GM18511 (cell line): ENCODE measurements around the gene MAP3K14.
"Not testable (repeated sequence)": the region's sequence is repeated elsewhere in the genome, so short reads cannot be mapped to it uniquely, and the experiment has no call there.

ENCODE experiments used
- ATAC-seq: cut with Tn5 transposase; IDR thresholded peaks from one replicate; pipeline ENCODE4 v1.9.1; 2021; ENCODE audit warnings: mild to moderate bottlenecking, moderate library complexity; ENCODE audit not compliant: unreplicated experiment

MAP3K14 gene

DNA sequence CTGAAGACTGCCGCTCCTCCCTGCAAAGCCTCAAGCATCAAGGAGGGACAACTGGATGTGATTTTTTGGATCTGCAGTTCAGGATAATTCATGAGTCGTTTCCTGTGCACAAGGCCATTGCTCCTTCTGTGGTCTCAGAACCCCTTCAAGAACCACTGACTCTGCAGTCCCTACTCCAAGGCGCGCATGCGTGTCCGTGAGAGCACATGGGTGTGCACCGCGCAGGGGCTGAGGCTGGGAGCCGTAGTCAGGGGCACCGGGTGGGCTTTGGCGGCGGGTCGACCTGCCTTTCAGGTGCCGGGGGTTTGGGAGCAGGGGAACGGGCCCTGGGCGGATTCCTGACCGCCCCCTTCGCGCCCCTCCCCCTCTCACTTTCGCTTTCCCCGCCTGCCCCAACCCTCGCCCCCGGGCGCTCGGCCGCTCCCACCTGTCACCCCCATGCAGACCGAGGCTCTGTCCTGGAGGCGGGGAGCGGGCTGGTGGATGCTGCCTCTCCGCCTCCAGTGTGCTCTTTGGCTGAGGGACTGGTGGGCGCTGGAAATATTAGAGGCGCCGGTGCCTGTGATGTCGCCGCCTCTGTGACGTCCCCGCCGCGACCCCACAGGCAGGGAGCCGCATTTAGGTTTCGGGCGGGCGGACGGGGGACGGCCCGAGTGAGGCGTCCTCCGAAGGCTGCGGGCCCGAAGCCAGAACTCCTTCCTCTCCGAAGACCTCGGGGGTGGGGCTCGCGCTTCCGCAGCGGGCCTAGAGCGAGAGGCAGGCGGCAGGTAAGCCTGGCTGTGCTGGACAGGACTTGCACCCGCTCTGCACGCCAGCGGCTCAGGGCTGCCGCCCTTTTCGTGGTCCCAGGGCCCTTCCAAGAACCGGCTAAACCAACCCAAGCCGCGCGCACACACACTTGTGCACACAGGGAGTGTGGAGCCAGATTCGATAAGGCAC is 55.0 kb downstream of the MAP3K14 start, which contains the start of gene SPATA32:
Gene SPATA32 (minus strand): TSS at position 518 of the 939 bp plus-strand sequence. CDS start 78 bp downstream, at position 440.
- no peak for ATAC-seq

DNA sequence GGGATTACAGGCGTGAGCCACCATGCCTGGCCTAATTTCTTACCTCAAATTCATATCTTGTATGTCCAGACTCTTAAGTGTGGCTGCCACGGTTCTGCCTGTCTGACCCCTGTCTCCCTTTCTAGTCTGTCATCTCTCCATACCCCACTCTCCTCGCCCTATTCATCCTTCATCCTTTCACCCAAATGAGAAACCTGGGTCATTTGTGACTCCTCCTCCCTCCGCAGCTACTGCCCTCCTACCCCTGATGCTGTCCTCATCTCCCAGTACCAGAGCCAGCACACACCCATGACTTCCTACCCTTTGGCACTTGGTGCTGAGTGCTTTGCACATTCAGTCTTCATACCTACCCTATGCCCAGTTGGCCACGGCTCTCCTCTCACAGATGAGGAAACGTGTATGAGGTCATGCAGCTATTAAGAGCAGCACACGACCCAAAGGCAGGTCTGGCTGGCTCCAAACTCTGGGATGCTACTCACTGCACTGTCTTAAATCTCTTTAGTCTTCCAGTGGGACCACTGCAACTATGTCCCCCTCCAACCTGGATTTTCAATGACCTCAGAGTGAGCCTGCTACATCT is 56.5 kb downstream of the MAP3K14 start:
- no peak for ATAC-seq

DNA sequence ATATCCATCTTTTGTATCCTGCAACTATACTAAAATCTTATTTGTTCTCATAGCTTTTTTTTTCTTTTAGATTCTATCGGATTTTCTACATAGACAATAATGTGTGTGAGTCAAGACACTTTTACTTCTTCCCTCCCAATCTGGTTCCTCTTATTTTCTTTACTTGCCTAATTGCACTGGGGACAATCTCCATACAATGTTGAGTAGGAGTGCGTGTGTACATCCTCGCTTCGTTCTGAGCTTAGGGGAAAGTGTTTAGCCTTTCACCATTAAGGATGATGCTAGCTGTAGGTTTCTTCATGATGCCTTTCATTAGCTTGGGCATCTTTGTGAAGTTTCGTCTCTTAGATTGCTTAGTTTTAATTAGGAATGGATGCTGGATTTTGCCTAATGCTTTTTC is 57.8 kb downstream of the MAP3K14 start:
- no peak for ATAC-seq

DNA sequence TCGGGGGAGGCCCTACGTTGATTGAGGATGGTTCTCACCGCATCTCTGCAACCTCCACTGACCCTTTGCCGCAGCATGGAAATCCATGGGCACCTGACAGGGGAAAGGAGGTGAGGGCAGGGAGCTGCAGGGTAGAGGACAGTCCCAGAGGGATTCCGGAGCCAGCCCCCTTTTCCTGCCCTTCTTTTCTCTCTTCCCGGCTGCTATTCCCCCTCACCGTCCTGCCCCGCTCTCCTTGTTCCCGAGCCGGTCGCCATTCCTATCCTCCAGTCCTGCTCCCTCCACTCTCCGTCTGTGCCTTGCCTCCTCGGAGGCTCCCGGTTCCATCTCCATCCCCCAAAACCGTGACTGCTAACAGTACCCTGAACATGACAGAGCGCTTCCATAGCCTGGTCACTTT is 59.7 kb downstream of the MAP3K14 start:
- no peak for ATAC-seq

DNA sequence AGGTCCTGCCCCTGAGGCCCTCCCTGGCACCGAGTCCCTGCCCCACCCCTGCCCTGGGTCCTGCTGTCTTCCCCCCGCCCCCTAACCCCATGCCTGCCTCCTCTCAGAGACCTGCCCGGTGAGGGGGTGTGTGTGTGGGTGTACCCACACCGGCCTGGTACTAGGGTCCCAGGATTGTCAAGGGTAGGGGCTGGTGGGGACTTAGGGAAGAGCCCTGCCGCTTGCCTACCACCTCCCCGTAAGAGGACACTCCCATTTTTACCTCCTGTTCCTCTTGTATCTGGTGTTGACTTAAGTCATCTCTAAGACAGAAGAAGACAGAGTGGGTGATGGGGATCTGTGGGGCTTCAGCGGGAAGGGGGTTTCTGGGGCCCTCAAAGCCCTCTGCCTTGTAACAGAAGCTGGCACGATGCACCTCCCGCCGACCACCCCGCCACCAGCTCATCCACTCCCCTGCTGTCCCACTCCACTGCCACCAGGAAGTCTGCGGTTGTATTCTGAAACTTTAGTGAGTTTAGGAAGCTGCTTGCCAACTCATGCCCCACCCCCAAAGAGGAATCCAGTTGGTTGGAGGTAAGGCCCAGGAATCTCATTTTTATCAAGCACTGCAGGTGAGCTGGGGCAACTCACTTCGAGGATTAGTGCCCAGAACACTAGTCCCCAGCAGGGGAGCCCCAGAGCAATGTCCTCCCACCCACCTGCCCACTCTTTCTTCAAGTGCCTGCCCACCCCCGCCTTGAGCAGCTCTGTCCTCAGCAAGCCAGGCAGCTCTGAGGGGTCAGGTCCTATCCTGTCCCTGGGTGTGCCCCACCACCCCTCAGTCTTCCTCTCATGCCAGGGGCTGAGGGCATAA is 60.5 kb downstream of the MAP3K14 start:
- no peak for ATAC-seq

DNA sequence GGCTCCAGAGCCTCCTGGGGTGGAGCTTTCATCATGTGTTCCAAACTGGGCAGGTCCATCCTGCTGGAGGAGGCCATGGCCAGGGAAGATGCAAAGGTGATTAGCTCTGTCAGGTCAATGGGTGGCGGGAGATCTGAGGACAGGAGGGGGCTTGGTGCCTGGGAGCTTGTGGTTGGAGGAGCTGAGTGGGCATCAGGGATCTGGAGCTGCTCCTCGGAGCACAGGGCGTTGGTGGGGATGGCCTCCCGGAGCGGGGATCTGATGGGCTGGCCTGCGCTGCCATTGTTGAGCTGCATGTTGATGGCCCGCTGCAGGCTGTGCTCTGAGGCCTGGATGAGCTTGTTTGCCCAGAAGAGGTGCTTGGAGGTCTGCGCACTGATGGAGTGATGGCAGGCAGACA is 61.5 kb downstream of the MAP3K14 start:
- no peak for ATAC-seq

DNA sequence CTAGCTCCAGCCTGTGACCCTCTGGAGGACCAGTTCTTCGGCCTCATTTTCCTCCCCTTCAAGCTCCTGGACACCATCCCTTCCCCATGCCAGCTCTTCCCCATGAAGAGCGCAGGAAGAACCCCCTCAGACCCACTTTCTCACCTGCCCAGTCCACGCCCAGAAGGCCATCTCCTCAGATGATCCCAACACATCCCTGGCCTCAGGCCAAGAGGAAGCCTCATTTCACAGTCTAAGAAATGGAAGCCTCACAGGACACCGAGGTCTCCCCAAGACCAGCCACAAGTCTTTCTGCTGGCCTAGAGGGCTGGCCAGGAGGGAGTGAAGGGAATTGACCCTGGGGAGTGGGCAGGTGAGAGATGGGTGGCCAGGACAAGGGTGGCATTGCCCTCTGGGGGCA is 62.9 kb downstream of the MAP3K14 start:
- no peak for ATAC-seq

DNA sequence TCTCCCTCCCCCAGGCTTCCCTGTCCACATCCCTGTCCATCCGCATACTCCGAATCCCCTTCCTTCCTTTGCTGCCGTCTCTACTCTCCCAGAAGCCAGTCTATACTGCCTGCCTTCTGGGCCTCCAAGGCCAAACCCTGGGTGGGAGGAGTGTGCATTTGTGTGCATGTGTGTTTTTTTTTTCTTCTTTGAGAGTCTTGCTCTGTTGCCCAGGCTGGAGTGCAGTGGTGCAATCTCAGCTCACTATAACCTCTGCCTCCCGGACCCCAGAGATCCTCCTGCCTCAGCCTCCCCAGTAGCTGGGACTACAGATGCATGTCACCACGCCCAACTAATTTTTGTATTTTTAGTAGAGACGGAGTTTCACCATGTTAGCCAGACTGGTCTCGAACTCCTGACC is 63.6 kb downstream of the MAP3K14 start:
- not testable (repeated sequence) for ATAC-seq

DNA sequence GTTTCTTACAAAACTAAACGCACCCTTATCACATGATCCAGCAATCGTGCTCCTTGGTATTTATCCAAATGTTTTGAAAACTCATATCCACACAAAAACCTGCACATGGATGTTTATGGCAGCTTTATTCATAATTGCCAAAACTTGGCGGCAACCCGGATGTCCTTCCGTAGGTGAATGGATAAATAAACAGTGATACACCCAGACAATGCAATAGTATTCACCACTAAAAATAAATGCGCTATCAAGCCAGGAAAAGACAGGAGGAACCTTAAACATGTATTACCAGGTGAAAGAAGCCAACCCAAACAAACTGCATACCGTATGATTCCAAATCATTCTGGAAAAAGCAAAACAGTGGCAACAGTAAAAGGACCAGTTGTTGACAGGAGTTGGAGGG is 64.9 kb downstream of the MAP3K14 start:
- ATAC-seq: no peak

DNA sequence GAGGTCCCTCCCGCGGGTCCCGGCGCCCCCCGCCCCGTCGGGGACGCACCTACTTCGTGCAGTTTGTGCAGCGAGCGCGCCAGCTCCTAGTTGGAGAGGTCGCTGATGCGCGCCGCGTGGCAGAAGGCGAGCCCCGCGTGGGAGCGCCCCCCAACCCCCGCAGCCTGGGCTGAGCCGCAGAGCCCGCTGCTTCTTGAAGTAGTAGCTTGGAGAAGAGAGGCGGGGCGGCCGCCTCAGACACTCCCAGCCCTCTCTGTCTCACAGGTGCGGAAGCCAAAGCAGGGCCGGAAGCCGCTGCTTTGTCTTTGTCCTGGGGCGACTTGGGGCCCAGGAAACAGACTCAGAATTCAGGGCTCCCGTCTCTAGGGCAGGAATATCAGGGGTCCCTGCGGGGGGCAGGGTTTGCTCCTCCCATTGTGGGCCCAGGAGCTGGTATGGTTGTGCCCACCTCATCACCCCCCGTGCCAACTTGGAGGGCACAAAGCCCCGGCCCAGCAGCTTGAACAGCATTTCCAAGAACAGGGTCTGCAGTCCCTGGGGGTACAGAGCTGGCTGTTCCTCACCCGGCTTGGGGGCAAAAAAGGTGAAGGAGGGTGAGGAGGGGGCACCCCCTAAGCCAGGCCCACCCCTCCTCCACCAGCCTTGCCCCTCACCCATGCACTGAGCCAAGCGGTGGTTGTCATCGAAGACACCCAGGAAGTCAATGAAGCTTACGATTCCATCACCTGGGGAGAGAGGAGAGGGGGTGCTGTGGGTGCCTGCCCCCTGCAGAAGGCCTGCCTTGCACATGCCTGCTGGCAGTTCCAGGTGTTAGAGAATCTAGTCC is 68.5 kb downstream of the MAP3K14 start:
- ATAC-seq: peak; percentile 73

DNA sequence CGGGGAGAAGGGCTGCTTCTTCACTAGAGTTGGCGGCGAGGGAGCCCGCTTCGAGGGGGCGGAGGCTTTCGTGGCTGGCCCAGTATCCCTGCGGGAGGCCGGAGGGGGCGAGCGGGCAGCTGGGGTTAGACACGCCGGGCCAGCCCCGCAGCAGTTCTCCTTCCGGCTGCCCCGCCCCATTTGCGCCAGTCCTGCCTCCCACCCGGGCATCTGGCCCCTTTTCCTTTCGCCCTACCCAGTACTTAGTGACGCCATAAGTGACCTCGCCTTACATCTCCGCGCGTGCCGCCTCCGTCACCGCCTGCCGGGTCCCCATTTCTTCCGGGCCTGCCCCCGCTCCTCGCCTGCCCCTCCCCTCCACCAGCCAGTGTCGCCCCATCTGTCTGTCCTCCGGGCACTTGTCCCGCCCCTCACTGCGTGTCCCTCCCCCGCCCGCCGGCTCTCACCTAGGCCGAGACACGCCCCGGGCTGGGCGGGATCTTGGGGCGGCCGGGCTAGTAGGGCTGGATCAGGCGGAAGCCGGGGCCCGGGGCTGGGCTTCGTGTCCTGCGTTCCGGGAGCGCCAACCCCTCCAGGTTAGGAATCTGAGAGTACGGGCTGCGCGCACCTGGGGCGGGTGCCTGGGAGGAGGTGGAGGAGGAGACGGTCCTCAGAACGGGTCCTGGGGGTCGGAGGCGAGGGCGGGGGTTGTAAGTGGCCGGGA is 69.2 kb downstream of the MAP3K14 start:
- ATAC-seq: peak; percentile 85

DNA sequence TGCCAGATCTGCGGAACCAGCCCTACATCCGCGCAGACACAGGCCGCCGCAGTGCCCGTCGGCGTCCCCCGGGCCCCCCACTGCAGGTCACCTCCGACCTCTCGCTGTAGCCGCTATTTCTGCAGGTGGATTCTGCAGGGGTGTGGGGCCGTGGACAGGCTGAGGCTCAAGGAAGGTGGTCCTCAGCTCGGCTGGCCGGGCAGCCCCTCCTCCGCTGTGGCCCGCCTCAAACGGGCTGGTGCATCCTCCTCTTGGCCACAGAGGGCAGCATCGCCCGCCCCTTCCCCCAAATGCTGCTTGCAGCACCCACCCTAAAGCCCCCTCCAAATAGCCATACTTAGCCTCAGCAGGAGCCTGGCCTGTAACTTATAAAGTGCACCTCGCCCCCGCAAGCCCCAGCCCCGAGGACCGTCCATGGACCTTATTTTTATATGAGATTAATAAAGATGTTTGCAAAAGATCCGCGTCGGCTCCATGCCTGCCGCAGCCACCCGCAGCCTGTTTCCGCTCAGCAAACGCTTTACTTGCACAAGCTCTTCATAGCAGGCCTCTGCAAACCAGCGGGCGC is 69.9 kb downstream of the MAP3K14 start:
- no peak for ATAC-seq

DNA sequence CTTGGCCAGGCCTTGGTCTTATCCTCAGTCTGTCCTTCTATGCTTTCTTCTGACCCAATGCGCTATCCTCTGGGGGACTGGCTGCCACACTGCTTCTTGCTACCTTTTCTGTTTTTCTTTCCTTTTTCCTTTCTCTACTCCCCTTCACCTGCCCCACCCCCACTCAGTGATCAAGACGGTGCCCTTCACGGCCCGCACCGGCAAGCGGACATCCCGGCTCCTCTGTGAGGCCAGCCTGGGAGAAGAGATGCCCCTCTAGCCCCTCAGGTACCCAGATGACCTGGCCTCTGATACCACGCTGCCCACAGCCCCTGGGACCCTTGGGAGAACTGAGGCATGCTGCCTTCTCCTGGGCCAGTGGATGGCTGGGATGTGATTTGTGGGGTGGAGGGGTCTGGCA is 70.5 kb downstream of the MAP3K14 start:
- ATAC-seq: no peak

DNA sequence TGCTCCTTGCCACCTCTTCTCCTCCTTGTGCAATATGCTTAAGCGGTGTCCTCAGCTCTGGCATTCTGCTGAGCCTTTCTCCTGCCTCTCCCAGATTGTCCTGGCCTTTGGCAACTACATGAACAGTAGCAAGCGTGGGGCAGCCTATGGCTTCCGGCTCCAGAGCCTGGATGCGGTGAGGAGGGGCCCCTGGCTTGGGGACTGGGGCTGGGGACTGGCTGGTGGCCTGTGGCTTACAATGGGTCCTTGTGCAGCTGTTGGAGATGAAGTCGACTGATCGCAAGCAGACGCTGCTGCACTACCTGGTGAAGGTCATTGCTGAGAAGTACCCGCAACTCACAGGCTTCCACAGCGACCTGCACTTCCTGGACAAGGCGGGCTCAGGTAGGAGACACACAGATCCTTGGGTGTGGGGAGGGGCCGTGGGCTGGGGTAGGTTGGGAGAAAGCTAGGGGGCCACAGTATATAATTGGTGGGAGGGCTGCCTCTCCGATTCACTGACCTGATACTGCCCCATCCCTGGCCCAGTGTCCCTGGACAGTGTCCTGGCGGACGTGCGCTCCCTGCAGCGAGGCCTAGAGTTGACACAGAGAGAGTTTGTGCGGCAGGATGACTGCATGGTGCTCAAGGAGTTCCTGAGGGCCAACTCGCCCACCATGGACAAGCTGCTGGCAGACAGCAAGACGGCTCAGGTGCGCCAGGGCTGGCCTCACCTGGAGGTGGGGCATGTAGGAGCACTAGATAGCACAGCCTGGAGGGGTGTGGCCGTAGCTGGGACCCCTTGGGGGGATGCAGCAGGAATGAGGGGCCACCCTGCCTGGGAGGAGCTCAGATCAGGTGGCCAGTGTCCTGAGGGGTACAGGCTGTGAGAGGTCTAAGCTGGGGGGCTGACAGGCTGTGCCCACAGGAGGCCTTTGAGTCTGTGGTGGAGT is 71.8 kb downstream of the MAP3K14 start:
- ATAC-seq: no peak

DNA sequence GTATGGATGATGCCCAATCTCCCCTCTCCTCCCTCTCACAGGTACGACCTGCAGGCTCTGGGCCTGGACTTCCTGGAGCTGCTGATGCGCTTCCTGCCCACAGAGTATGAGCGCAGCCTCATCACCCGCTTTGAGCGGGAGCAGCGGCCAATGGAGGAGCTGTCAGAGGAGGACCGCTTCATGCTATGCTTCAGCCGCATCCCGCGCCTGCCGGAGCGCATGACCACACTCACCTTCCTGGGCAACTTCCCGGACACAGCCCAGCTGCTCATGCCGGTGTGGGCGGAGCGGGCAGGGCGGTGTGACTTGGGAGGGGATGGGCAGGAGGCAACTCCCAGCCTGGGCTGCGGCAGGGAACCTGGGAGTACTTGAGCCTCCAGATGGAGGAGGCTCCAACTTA is 73.1 kb downstream of the MAP3K14 start:
- no peak for ATAC-seq

DNA sequence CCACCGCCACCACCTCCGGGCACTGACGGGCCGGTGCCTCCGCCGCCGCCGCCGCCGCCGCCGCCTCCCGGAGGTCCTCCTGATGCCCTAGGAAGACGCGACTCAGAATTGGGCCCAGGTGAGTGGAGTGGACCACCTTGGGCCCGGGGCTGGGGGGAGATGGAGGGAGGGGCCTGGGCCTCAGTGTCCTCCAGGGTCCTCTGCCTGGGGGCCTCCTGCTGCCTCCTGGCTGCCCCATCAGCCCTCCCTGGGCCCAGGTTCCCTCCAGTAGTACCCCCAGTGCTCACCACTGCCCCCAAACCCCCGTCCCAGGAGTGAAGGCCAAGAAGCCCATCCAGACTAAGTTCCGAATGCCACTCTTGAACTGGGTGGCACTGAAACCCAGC is 74.8 kb downstream of the MAP3K14 start:
- ATAC-seq: no peak

DNA sequence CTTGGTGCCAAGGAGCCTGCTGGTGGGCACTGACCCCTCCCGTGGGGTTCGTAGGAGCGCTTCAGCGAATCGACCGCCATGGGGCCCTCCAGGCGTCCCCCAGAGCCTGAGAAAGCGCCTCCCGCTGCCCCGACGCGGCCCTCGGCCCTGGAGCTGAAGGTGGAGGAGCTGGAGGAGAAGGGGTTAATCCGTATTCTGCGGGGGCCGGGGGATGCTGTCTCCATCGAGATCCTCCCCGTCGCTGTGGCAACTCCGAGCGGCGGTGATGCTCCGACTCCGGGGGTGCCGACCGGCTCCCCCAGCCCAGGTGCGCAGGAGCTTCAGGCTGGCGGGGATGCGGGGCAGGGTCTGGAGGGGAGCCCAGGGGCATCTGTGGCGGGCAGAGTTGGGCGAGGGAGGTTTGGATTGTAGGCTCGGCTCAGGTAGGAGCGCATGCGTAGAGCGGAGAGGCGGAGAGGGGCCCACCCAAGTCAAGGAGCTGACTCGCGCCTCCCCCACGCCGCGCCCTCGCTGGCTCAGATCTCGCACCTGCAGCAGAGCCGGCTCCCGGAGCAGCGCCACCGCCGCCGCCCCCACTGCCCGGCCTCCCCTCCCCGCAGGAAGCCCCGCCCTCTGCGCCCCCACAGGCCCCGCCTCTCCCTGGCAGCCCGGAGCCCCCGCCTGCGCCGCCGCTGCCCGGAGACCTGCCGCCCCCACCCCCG is 75.3 kb downstream of the MAP3K14 start:
- ATAC-seq: no peak

DNA sequence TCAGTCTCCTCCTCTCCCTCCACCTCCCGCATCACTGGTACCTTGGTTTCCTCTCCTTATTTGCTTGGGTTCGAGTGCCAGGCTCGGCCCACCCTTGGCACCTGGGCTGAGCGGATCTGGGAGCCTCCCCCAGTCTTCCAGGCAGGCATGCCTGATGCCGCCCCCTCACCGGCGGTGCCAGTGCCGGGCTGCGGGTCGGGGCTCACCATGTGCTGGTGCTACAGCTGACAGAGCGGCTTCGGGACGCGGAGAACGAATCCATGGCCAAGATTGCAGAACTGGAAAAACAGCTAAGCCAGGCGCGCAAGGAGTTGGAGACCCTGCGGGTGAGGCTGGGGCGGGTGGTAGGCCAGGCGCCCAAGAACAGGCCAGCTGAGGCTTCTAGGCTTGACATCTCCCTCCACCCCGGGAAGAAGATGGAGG is 75.9 kb downstream of the MAP3K14 start:
- ATAC-seq: no peak
